T-helper 1 cell (primary cell): ENCODE data around the gene NRCAM.
"Not testable (repeated sequence)": the region's sequence is repeated elsewhere in the genome, so short reads cannot be mapped to it uniquely, and the experiment has no call there.

ENCODE experiments used
- DNase-seq, 5 donors: peaks; one replicate each; pipeline ENCODE4 v3.0.0-alpha.2; 2012 to 2020
- total RNA-seq, 4 donors: gene quantifications; one replicate each; lab custom pipeline; 2026; lab: John Stamatoyannopoulos, UW

NRCAM gene
- total RNA-seq, result 0 to 0.76 (median 0.33) reads per million in 4 donors

DNA sequence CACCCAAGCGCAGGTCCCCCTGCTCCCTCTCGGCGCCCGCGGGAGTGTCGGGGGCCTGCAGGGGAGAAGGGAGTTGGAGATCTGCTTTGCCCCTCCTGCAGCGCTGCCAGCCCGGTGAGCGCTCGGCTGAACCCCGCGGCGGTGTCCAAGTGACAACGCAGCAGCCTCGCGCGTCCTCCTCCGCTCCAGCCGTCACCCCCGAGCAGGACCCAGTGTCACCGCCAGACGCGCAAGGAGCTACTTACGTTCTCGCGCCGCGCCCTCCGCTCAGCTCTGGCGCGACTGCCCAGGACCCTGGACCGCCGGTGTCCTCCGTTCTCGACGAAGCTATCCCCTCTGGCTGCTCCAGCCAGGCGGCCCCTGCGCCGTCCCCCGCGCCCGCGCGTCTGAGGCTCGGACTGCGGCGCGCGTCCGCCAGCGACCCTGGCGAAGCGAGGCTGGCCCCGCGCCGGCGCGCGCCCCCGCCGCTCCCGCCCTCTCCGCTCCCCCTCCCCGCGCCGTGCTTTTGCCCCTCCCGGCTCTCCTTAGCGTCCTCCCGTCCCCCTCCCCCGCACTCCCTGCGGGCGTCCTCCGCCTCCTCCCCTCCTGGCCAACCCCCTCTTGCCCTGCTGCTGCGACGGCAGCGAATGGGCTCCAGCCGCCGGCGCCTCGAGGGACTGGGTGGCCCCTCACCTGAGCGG lies at the start of gene NRCAM:
TSS of gene NRCAM (minus strand) at position 439 of the 680 bp plus-strand sequence. CDS start 216,372 bp downstream, outside the sequence.
- peak in 2 of 5 donors; percentile 3 to 5 for DNase-seq

DNA sequence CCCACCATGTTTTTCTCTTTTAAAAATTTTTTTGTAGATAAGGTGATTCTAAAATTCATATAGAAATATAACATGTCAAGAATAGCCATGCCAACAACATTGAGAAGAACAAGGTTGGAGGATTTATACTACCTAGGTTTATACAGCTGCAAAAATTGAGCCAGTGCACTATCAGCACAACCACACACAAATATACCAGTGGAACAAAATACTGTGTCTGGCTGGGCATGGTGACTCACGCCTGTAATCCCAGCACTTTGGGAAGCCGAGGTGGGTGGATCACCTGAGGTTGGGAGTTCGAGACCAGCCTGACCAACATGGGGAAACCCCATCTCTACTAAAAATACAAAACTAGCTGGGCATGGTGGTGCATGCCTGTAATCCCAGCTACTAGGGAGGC lies 48.3 kb upstream of the NRCAM start:
- DNase-seq, result not testable (repeated sequence)

DNA sequence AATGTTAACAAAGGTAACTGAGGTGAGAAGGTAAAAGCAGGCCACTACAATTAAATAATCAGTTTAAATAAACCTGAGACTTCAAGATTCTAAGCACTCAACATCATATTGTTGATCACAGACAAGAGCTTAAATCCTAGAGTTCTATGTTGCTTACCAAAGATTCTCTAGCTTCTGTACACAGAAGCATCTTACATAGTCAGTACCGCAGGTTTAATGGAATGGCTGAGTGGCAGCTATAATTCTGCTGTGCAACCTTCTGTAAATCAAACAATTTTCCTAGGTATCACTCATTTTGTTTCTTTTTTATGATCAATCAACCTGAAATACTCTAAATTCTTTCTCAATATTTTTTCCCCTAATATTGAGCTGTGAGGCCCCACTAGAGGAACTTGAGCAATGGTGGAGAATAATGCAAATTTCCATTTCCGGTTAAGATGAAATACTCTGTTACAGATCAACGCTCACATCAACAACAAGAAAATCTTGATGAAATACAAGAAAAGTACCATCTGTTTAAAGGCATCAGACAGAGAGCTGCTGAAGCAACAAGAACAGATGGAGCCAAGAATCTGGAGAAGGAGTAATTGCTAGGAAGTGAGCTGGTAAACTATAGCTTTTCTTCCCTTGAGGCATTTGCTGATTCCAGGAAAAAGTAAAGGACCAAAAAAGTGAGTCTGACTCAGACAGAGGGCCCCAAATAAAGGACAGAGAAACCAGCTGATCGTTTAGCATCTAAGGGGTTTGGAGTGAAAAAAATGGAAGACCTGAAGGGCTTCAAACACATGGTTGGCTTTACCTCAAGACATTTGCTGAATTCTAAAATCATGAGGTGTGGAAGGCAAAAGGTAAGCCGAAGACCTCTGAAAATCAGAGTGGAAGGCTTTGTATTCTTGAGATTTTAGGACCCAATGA lies 47.1 kb upstream of the NRCAM start:
- DNase-seq, result no peak

DNA sequence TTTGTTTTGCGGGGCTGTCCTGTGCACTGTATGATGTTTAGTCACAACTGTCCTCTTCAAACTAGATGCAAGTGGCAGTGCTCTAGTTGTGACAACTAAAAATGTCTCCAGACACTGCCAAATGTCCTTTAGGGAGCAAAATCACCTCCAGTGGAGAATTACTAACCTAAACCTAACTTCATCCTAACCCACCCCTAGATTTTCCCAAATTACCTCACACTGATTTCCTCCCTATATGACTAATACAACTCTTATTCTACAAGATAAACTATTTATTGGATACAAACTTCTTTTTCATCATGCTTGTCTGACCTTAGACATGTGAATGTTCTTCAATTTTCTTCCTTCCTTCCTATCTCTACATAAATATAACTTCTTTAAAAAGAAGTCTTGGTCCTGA lies 43.3 kb upstream of the NRCAM start:
- DNase-seq, result no peak

DNA sequence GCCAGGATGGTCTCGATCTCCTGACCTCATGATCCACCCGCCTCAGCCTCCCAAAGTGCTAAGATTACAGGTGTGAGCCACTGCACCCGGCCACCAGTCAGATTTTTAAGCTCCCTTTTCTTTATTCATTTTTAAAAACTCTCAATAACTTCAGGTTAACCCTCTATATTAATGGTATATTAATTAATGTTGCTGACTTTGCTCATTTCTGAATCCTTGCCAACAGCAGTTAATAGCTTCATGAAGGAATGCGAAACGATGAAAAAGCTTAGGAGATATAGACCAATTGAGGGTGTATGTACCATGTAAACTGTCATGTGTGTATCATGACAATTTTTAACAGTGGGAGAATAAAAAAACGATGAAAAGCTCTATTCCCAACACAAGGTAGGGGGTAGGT lies 42.2 kb upstream of the NRCAM start:
- DNase-seq, result no peak

DNA sequence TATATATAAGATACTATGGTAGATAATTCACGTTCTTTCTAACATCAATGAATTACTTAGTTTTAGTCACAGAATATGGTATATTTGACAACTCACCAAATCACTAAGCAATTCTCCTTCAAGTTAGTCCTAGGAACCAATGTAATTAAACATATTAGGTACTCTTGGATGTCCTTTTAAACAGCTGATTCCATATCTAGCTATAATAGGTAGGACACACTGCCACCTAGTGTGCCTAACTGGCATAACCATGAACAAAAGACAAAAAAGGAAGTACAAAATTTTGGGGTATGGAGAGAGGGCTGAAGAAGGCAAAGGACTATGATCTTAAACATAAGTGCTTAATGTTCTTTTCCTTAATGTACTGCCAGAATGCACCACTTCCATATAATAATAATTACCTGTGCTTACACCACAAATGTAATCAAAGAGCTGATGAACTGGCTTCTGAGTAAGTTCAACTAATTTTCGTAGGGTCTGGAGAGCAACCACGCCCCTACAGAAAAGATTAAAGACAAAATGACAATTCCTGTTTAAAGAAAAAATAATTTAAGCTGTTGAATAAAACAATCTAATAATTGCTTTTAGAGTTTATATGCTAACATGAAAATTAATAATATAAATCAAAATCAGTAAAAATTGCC lies 41.0 kb upstream of the NRCAM start:
- DNase-seq, result peak in 4 of 5 donors; percentile 3 to 36 (median 24)

DNA sequence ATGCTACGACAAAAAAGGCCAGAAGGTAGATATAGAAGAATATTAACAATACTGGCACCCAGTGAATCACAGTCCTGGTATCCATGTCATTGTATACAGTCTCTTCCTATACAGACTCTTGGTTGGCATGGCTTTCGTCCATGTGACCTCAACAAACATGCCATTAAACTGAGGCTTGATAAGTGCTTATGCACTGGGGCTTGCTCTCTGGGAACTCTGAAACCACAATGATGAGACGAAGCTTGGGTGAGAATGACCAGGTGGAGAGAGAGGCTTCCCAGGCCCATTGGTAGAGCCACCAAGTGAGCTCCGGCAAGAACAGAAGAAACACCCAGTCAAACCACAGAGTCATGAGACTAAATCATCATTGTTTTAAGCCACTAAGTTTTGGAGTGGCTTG lies 36.5 kb upstream of the NRCAM start:
- DNase-seq, result no peak

DNA sequence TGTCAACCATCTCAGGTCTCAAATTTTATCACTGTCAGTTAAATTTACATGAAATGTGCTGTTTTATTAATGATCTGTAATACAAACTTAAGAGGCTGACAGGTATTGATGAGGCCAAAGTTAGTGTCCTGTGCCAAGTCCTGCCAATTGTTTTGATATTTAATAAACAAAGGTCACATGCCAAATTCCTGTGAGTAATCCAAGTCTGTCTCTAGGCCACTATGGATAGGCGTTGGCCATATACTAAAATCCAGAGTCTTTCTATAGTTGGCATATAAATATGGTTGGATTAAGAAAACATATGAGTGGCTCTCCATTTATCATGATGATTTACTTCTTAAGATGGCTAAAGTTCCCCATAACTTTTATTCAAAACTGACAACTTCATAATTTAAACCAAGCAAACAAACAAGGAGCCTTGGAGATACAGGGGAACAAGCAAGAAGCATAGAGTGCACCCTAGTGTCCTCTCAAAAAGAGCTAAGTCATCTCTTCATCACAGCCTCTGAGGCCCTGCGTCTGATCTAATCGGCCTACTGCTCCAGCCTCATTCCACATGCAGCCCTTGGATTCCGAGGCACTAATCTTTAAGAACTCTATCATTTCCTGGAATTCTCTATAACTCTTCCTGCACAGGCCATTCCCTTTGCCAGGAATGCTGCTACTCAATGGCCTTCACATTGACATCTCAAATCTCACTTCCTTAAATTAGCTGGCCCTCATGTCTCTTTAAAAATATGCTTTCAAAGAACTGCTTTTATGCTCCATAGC lies 32.7 kb upstream of the NRCAM start:
- DNase-seq, result no peak

DNA sequence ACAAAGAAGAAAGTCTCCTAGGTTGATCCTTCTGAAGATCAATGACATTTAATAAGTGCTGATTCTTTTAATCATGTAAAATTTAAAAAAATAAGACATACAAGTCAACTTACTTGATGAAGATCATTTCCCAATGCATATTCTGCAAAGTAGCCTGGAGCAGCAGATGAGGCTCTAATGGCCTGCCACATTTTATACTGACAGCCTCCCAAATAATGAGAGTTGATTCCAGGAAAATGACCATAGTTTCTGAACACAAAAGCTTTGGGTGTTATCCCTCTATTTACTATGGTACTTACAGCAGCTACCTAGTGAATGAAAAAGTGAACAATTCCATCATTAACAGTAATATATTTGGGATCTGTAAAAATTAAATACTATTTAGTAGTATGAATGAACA lies 31.4 kb upstream of the NRCAM start:
- DNase-seq, result no peak

DNA sequence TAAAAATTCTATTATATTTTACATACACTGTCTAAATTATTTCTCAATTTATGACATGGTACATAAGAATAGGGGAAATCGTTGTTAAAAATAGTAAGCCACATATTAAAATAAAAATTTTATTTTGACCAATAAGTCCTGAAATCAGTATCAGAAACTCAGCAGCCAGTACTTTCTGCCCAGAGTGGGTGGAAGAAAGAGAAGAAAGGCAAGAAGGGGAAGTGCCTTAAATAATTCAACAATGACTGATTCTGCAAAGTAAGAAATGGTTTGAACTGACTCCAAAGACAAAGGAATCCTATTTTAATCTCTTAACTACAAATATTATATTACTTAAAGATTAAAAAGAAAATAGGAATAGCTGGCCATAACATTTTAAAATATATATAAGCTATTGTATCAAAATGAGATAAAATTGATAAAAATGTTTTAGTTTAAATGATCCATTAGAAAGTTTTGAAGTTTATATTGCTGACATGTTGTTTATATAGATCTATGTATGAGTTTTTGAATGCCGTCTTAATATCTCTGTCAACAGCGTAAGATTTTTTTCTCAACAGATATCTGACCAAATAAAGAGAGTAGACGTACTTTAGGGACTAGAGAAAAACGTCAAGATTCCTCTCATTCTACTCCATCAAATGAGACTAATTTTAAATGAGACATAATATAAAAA lies 30.2 kb upstream of the NRCAM start:
- no peak for DNase-seq

DNA sequence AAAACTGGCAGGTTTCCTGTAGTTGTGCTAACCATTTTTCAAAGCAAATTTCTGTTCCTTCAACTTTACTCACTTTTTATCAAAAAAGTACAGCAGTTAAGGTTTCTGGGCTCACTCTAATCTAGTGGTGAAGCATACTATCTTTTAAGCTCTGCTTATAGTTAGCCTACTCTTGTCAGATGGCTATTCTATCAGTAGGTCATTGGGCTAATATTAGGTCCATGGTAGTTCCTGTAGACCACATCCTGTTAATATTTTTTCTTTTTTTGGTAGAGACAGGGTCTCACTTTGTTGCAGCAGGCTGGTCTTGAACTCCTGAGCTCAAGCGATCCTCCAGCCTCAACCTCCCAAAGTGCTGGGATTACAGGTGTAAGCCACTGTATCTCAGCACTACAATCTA lies 27.9 kb upstream of the NRCAM start:
- no peak for DNase-seq

DNA sequence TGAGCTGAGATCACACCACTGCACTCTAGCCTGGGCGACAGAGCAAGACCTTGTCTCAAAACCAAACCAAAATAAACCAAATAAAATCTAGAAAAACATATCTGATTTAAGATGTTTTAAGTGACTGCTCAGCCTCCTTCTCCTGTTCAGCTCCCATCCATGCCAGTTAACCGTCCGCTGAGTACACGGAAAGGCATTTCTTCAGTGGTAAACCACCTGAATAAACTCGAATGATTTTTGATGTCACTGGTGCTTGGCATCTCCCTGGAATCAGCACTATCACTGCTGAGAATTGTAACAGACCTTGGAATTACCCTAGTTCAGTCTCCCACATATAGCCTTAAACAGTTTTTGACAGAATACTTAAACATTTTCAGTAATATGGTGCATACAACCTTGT lies 24.1 kb upstream of the NRCAM start:
- no peak for DNase-seq

DNA sequence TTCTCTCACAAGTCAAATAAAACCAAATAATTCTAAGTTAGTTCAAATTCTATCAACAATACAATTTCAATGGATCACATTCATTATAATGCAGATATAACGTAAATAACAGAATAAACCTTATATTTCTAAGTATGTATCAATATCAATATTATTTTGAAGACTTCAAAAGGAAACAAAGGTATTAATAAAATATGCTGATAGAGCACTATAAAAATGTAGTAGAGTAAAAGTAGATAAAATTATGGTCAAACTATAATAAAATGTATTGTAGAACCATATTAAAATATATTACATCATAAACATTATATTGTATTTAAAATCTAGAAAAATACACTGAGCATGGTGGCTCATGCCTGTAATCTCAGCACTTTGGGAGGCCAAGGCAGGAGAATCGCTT lies 23.5 kb upstream of the NRCAM start:
- no peak for DNase-seq

DNA sequence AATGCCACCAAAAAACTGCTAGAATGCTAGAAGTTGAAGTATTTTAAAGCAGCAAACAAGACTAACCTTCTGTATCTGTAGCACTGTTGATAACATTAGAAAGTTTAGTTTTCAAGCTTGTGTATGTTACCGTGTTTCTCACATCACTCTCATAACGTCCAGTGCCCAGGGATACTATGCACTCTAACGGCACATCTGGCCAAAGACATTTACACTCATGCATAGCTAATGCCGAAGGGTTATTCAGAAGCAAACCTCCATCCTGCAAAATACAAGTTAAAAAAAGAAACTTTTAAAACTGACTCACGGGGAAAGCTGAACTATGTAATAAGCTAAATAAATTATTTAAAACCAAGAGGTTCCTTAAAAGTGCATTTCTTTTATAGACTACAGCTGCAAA lies 22.9 kb upstream of the NRCAM start:
- no peak for DNase-seq

DNA sequence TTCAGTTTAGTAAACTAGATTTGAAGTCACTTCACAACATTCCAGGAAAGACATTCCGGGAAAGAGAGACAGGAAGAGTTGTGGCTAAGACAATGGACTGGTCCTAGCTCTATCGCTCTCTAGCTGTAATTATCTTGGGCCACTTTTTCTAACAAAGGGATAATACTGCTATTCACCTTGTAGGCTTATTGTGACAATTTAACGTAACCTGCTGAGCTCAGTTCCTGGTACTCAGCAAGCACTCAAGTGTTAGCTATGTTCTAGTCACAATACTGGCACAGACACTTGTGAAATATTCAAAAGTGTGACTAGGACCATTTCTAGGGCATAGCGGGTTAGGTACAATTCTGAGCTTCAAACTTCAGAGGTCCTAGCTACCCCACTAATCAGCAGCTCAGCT lies 12.0 kb upstream of the NRCAM start:
- DNase-seq, result no peak

DNA sequence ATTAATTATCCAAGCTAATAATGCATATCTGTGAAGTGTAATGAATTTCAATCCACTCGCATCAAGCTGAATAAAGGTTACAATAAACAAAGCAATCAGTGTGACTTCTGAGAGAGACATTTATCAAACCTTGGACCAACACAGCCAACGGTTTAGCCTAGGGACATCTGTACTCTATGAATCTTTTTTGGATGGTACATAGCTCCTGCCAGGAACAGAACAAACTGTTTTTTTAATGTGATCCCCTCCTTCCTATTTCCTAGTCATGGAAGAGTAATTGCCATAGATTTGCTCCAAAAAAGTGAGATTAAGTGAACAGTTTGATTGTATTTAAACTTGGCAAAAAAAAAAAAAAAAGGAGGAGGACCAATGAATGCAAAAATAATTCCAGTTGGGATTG lies 11.2 kb upstream of the NRCAM start:
- no peak for DNase-seq

DNA sequence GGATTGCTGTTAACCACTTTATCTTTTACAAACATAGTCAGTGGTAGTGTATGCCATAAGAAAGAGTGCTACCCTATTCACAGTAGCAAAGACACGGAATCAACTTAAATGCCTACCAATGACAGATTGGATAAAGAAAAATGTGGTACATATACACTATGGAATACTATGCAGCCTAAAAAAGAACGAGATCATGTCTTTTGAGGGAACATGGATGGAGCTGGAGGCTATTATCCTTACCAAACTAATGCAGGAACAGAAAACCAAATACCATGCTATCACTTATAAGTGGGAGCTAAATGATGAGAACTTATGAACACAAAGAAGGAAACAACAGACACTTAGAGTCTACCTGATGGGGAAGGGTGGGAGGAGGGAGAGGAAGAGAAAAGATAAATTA lies 10.1 kb upstream of the NRCAM start:
- DNase-seq, result not testable (repeated sequence)

DNA sequence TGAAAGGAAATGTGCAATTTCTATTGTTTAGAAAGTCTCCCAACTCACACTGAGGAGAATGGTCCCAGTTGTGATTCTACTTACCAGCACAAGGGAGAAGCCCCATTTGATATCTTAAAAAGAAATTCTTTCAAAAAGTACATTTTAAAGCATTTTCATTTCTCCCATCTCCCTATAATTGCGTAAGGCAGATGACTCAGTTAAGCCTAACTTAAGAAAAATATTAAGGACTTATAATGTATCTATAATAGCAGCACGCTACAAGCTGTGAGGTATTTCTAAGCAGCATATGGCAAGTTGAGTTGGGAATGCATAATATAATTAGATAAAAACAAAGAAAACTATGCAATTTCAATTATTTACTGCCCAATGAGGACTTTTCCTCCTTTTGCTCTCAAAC lies 8.5 kb upstream of the NRCAM start:
- DNase-seq, result no peak

DNA sequence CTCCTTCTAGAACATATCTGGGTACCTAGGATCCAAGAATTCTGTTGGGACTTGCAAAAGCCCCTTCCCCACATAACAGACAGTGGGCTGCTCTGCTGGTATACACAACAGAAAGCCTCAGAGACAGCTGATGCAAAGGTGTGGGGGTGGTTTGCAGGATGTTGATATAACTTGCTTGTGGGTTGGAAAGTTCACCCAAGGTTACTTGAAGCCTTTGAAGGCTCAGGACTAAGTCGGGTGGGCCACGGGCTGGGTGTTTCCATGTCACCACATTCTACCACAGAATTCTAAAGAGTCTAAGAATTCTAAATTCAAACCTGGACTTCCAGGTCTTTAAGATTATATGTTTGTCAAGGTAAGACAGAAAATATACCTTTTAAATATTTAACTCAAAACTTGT lies 7.4 kb upstream of the NRCAM start:
- no peak for DNase-seq

DNA sequence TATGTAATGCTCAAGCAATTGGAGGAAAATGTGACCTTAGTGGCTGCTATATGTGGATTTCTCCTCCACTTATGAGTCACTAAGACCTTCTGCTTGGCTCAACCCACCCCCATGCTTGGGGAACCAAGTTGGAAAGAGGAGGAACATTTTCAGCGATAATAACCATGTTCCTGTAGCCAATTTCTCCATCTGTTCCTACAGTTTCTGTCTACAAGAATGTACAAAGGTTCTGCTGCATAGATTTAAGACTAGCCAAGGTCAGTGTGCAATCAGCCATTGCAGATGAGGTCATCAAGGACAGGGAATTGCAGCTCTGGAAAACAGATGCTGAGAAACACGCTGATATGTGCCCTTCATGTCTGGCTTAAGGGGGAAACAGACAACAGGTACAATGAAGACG lies 5.6 kb upstream of the NRCAM start:
- no peak for DNase-seq

DNA sequence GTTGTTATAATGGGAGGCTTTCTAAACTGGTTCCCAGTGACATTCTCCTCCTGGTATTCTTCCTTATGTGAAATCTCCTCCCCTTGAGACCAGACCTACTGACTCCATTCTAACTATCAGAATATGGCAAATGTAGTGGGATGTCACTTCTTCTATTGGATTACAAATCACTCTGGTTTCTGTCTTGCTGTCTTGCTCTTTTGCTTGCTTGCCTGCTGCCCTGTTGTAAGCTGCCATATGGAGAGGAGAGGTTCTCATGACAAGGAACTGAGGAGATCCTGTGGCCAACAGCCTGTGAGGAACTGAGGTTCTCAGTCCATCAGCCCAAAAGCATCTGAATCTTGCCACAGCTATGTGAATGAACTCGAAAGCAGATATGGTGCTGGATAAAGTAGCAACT lies 4.7 kb upstream of the NRCAM start:
- no peak for DNase-seq

DNA sequence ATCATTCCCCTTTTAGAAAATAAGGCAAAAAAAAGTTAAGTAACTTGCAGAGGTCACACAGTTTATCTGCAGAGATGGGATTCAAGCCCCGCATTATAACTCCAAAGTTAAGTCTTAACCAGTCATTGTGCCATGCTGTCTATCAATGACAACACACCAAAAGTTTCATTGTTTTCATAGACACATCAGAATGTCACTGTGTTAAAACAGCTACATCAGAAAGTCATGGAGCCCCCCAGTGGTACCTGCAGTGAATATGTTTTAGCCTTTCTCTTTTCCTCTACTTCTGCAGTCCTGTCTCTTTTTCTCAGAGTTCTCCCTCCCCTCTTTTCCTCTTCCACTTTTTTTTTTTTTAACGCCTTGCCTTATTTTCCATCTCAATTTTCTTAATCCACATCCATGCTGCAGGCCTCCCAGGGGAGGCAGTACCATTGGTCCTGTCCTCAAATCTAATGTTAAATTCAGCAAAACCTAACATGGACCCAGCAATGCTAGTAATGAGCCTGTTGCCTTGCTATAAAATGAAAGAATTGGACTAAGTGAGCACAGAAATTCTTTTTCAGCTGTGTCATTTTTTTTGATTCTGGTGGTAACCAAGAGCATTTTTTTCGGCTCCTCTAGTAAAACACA lies 3.8 kb upstream of the NRCAM start:
- no peak for DNase-seq
